ENCODE results near the gene KCNK16. TPM values are rescaled to one million over a fixed set of nuclear protein-coding genes. Genes with fewer than 3 reads are reported as not detected.

KCNK16 gene
- polyA plus RNA-seq, 1 donor from 2014 or later, result not detected

- no peak for TF ChIP-seq EP300 (conservative IDR thresholded peaks at IDR 0.05; ENCODE audit: poor library complexity, severe bottlenecking)
- TF ChIP-seq RAD21 (conservative IDR thresholded peaks at IDR 0.05), result no peak
- no peak for TF ChIP-seq TAF1 (IDR thresholded peaks at IDR 0.05; ENCODE audit: low read depth)
- TF ChIP-seq REST (IDR thresholded peaks at IDR 0.05; ENCODE audit: borderline replicate concordance), result no peak
- no peak for TF ChIP-seq CTCF (IDR thresholded peaks at IDR 0.05; ENCODE audit: poor library complexity, severe bottlenecking)
- no peak for TF ChIP-seq MXI1 (conservative IDR thresholded peaks at IDR 0.05; ENCODE audit: poor library complexity, severe bottlenecking)
- TF ChIP-seq SMC3 (conservative IDR thresholded peaks at IDR 0.05; ENCODE audit: poor library complexity), result no peak
- no peak for TF ChIP-seq POLR2AphosphoS5 (IDR thresholded peaks at IDR 0.05)
- TF ChIP-seq EZH2 (IDR thresholded peaks at IDR 0.05; ENCODE audit: borderline replicate concordance, insufficient read depth, low read length, poor library complexity, severe bottlenecking), result no peak
- no peak overlapping the region for H3K4me2 ChIP-seq (ENCODE audit: low read length)
- no peaks in the 10 kb centered on the region for H3K36me3 ChIP-seq (ENCODE audit: insufficient read depth, low read length)
Measured at GRCh38 chr6:39317256-39317655, 5.2 kb downstream of the KCNK16 start.

GRCh38 chr6:39314273-39314795, 8.2 kb downstream of the KCNK16 start, which contains the start of gene KCNK17:
TSS of gene KCNK17 (minus strand) at chr6:39314419. CDS start at chr6:39314320, 99 bp downstream.
- no peaks in the 10 kb centered on the region for H4K20me1 ChIP-seq (ENCODE audit: insufficient read depth)
- no peak within 1 kb of the TSS for H2AFZ ChIP-seq (ENCODE audit: low read depth, low read length)
- TF ChIP-seq EP300 (conservative IDR thresholded peaks at IDR 0.05; ENCODE audit: poor library complexity, severe bottlenecking) (no peak), SMC3 (conservative IDR thresholded peaks at IDR 0.05; ENCODE audit: poor library complexity) (no peak), EZH2 (IDR thresholded peaks at IDR 0.05; ENCODE audit: borderline replicate concordance, insufficient read depth, low read length, poor library complexity, severe bottlenecking) (no peak), TAF1 (IDR thresholded peaks at IDR 0.05; ENCODE audit: low read depth) (no peak), POLR2AphosphoS5 (IDR thresholded peaks at IDR 0.05) (no peak), MXI1 (conservative IDR thresholded peaks at IDR 0.05; ENCODE audit: poor library complexity, severe bottlenecking) (no peak), REST (IDR thresholded peaks at IDR 0.05; ENCODE audit: borderline replicate concordance) (no peak), RAD21 (conservative IDR thresholded peaks at IDR 0.05) (no peak), CTCF (IDR thresholded peaks at IDR 0.05; ENCODE audit: poor library complexity, severe bottlenecking) (no peak)
- no peaks in the 10 kb centered on the region for H3F3A ChIP-seq (ENCODE audit: insufficient read depth, low read length, poor library complexity, severe bottlenecking)
- no peaks in the 10 kb centered on the region for H3K9me3 ChIP-seq (ENCODE audit: low read length)
- H3K9ac ChIP-seq (ENCODE audit: low read length), result peak within 1 kb of the TSS; percentile 14
- no peak within 1 kb of the TSS for H3K4me2 ChIP-seq (ENCODE audit: low read length)
- H3K4me3 ChIP-seq (ENCODE audit: low read length), result peak within 1 kb of the TSS; percentile 63
- no peak within 1 kb of the TSS for H3K27ac ChIP-seq (ENCODE audit: low read length)
- no peaks in the 10 kb centered on the region for H3K36me3 ChIP-seq (ENCODE audit: insufficient read depth, low read length)
- no peaks in the 10 kb centered on the region for H3K9me2 ChIP-seq (ENCODE audit: insufficient read depth, low read length)
- peaks cover 48% of the 10 kb centered on the region for H3K27me3 ChIP-seq (ENCODE audit: insufficient read depth, low read depth, low read length)
- no peaks in the 10 kb centered on the region for H3K79me2 ChIP-seq (replicated peaks; ENCODE audit: insufficient read depth, low read length)

More at GRCh38 chr6:39317256-39317655, 5.2 kb downstream of the KCNK16 start:
- Histone ChIP-seq H3K4me3 (ENCODE audit: low read length) (no peak overlapping the region), H2AFZ (ENCODE audit: low read depth, low read length) (no peak overlapping the region), H3K27ac (ENCODE audit: low read length) (no peak overlapping the region), H3F3A (ENCODE audit: insufficient read depth, low read length, poor library complexity, severe bottlenecking) (no peaks in the 10 kb centered on the region), H3K27me3 (ENCODE audit: insufficient read depth, low read depth, low read length) (peaks cover 36% of the 10 kb centered on the region), H3K79me2 (replicated peaks; ENCODE audit: insufficient read depth, low read length) (no peaks in the 10 kb centered on the region), H3K9me3 (ENCODE audit: low read length) (no peaks in the 10 kb centered on the region), H4K20me1 (ENCODE audit: insufficient read depth) (no peaks in the 10 kb centered on the region), H3K9me2 (ENCODE audit: insufficient read depth, low read length) (no peaks in the 10 kb centered on the region), H3K9ac (ENCODE audit: low read length) (no peak overlapping the region)
